Sigmoid colon (tissue), 4 donors: ENCODE data around the gene GJA1.

Experiments used
- POLR2A ChIP-seq, 2 donors: fragments of 450-650 bp; IDR thresholded peaks; one replicate each; pipeline ENCODE4 v1.6.1; 2016; ENCODE audit warnings: antibody characterized with exemption in 2 of 2, mild to moderate bottlenecking in 2 of 2, moderate library complexity in 2 of 2
- POLR2AphosphoS5 ChIP-seq, 4 donors: sonication (generic); formaldehyde crosslinking; IDR thresholded peaks; one replicate each; pipeline ENCODE4 v1.6.1; 2017; ENCODE audit warnings: antibody characterized with exemption in 4 of 4
- TF ChIP-seq, protein P1 (sequence below), 4 experiments: fragments of 450-650 bp in 3 of 4; fragments of 200-600 bp in 1 of 4; IDR thresholded peaks; one replicate each; pipeline ENCODE4 v1.5.1; 2016 to 2019; ENCODE audit warnings: antibody characterized with exemption in 4 of 4, mild to moderate bottlenecking in 3 of 4, moderate library complexity in 2 of 4

DNA sequence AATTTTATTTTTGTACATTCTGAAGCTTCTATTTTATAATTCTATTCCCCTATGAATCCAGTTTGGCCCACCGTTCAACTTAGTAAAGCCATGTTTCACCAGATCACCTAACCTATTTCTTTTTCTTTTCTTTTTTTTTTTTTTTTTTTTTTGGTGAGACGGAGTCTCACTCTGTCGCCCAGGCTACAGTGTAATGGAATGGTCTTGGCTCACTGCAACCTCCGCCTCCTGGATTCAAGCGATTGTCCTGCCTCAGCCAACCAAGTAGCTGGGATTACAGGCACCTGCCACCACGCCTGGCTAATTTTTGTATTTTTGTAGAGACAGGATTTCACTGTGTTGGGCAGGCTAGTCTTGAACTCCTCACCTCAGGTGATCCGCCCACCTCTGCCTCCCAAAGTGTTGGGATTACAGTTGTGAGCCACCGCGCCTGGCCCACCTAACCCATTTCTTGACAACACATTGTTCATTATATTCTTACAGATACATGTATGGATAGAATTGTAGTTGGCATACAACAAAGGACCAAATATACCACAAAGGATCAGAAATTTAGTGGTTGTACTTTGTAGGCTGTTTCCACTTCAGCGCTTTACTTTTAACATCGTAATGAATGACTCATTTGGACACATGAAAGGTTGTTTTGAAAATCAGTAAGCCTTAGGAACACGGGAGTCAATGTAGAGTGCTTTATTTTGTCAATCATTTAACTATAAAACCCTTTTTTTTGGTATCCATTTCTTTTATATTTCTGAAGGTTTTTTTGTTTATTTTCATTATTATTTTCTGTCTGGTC is 63.2 kb downstream of the GJA1 start:
- TF ChIP-seq, protein P1, sequence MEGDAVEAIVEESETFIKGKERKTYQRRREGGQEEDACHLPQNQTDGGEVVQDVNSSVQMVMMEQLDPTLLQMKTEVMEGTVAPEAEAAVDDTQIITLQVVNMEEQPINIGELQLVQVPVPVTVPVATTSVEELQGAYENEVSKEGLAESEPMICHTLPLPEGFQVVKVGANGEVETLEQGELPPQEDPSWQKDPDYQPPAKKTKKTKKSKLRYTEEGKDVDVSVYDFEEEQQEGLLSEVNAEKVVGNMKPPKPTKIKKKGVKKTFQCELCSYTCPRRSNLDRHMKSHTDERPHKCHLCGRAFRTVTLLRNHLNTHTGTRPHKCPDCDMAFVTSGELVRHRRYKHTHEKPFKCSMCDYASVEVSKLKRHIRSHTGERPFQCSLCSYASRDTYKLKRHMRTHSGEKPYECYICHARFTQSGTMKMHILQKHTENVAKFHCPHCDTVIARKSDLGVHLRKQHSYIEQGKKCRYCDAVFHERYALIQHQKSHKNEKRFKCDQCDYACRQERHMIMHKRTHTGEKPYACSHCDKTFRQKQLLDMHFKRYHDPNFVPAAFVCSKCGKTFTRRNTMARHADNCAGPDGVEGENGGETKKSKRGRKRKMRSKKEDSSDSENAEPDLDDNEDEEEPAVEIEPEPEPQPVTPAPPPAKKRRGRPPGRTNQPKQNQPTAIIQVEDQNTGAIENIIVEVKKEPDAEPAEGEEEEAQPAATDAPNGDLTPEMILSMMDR (IDR thresholded peaks at IDR 0.05), result no peak
- no peak for TF ChIP-seq POLR2A (IDR thresholded peaks at IDR 0.05)
- TF ChIP-seq POLR2AphosphoS5 (IDR thresholded peaks at IDR 0.05), result no peak
